Natural killer cell (primary cell): Measurements from ENCODE around the gene ITPRID1. TPM values are rescaled to one million over a fixed set of nuclear protein-coding genes. Genes with fewer than 3 reads are reported as not detected.

Experiments
- ATAC-seq, 3 donors: fragments of 150-1000 bp in 2 of 3; fragments of 200-7000 bp in 1 of 3; cut with Tn5 transposase; 1 replicate in 1 of 3; 2 replicates in 2 of 3; pipeline ENCODE4 v1.10.0; 2021; ENCODE audit warnings: mild to moderate bottlenecking in 2 of 3, moderate library complexity in 2 of 3
- DNase-seq, 2 donors: peaks; one replicate each; pipeline versions ENCODE4 v3.0.0 to v3.0.0-alpha.2; 2013 to 2021; ENCODE audit warnings: mixed read lengths in 1 of 2
- H3K27ac ChIP-seq: one replicate; pipeline ENCODE4 v1.5.1; 2013; ENCODE audit warnings: mild to moderate bottlenecking, low read length
- H3K27me3 ChIP-seq: one replicate; pipeline ENCODE4 v1.6.1; 2013; ENCODE audit warnings: low read length; ENCODE audit not compliant: control insufficient read depth, insufficient read depth
- H3K36me3 ChIP-seq: one replicate; pipeline ENCODE4 v1.6.1; 2013; ENCODE audit warnings: low read length; ENCODE audit not compliant: control insufficient read depth, insufficient read depth
- H3K4me1 ChIP-seq: one replicate; pipeline ENCODE4 v1.6.1; 2013; ENCODE audit warnings: low read length; ENCODE audit not compliant: control insufficient read depth, insufficient read depth
- H3K4me3 ChIP-seq: one replicate; pipeline ENCODE4 v1.5.1; 2013; ENCODE audit warnings: low read length
- H3K9me3 ChIP-seq: one replicate; pipeline ENCODE4 v1.6.1; 2013; ENCODE audit warnings: low read length; ENCODE audit not compliant: control insufficient read depth, insufficient read depth
- H3K27ac Mint-ChIP-seq, 2 donors: one replicate each; pipeline ENCODE4 v1.8.0; 2022; ENCODE audit warnings: mild to moderate bottlenecking in 2 of 2, mixed read lengths in 2 of 2, moderate library complexity in 1 of 2
- H3K27me3 Mint-ChIP-seq, 2 donors: one replicate each; pipeline ENCODE4 v1.8.0; 2022; ENCODE audit warnings: low read depth in 2 of 2, mixed read lengths in 2 of 2
- H3K36me3 Mint-ChIP-seq: one replicate; pipeline ENCODE4 v1.8.0; 2022; ENCODE audit warnings: mixed read lengths
- H3K4me1 Mint-ChIP-seq, 2 donors: one replicate each; pipeline ENCODE4 v1.8.0; 2022; ENCODE audit warnings: mixed read lengths in 2 of 2
- H3K4me3 Mint-ChIP-seq: one replicate; pipeline ENCODE4 v1.8.0; 2022; ENCODE audit warnings: mild to moderate bottlenecking, moderate library complexity, mixed read lengths
- H3K9me3 Mint-ChIP-seq, 2 donors: one replicate each; pipeline ENCODE4 v1.8.0; 2022; ENCODE audit warnings: mixed read lengths in 2 of 2
- WGBS: methylation state at CpG from one replicate; pipeline ENCODE4 v1.1.7; 2013; ENCODE audit warnings: missing lambda C conversion rate; ENCODE audit not compliant: insufficient coverage; 5-methylcytosine and 5-hydroxymethylcytosine counted together
- intact Hi-C: fragments of 100-400 bp; cut with micrococcal nuclease; formaldehyde crosslinking; loops from one replicate; pipeline ENCODE4 v1.14.2; 2022
- total RNA-seq, 4 donors: library from RNA; stranded (reverse); fragments of 120-200 nt in 1 of 4; gene quantifications; one replicate each; pipeline versions ENCODE4 v1.2.3 to v1.2.4, GENCODE V29; 2013 to 2022
- TF ChIP-seq, protein P1 (sequence below): fragments of 200-600 bp; IDR thresholded peaks from one replicate; pipeline ENCODE4 v1.8.0; 2022; ENCODE audit warnings: antibody characterized with exemption

The ITPRID1 gene
- total RNA-seq, 3 donors from 2014 or later (not counting 1 experiment from before 2014, with no cell fraction given): not detected

DNA sequence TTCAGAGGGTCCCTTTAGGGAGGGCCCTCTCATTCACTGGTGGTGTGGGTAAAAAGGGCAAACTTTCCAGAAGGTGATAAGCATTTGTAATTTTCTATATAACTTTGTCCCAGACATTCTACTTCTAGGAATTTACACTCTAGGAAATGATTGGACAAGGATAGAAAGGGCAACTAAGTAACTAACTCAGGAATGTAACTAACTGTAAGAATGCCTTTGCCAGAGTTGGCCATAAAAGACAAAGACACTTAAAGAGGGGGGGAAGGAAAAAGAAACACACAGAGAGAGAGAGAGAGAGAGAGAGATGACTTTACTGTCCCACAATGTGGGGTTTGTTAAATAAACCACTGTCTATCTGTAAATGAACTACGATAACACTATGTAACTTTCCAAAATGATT, 38.5 kb upstream of the ITPRID1 start:
- no peak overlapping the region for H3K4me3 ChIP-seq
- no peak overlapping the region for H3K27ac ChIP-seq
- no peaks in the 10 kb centered on the region for H3K27me3 ChIP-seq
- intact Hi-C loops: no loop called here
- WGBS: no CpG with 5 or more reads among the region's 1 CpG
- H3K36me3 Mint-ChIP-seq: no peaks in the 10 kb centered on the region
- no peak for ATAC-seq
- H3K9me3 ChIP-seq: no peaks in the 10 kb centered on the region
- no peak for DNase-seq
- H3K4me1 Mint-ChIP-seq: no peaks in the 10 kb centered on the region
- H3K4me1 ChIP-seq: no peaks in the 10 kb centered on the region
- no peaks in the 10 kb centered on the region for H3K9me3 Mint-ChIP-seq
- H3K27me3 Mint-ChIP-seq: no peaks in the 10 kb centered on the region
- TF ChIP-seq, protein P1, sequence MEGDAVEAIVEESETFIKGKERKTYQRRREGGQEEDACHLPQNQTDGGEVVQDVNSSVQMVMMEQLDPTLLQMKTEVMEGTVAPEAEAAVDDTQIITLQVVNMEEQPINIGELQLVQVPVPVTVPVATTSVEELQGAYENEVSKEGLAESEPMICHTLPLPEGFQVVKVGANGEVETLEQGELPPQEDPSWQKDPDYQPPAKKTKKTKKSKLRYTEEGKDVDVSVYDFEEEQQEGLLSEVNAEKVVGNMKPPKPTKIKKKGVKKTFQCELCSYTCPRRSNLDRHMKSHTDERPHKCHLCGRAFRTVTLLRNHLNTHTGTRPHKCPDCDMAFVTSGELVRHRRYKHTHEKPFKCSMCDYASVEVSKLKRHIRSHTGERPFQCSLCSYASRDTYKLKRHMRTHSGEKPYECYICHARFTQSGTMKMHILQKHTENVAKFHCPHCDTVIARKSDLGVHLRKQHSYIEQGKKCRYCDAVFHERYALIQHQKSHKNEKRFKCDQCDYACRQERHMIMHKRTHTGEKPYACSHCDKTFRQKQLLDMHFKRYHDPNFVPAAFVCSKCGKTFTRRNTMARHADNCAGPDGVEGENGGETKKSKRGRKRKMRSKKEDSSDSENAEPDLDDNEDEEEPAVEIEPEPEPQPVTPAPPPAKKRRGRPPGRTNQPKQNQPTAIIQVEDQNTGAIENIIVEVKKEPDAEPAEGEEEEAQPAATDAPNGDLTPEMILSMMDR: no peak
- H3K4me3 Mint-ChIP-seq: no peak overlapping the region
- no peaks in the 10 kb centered on the region for H3K36me3 ChIP-seq
- no peak overlapping the region for H3K27ac Mint-ChIP-seq

DNA sequence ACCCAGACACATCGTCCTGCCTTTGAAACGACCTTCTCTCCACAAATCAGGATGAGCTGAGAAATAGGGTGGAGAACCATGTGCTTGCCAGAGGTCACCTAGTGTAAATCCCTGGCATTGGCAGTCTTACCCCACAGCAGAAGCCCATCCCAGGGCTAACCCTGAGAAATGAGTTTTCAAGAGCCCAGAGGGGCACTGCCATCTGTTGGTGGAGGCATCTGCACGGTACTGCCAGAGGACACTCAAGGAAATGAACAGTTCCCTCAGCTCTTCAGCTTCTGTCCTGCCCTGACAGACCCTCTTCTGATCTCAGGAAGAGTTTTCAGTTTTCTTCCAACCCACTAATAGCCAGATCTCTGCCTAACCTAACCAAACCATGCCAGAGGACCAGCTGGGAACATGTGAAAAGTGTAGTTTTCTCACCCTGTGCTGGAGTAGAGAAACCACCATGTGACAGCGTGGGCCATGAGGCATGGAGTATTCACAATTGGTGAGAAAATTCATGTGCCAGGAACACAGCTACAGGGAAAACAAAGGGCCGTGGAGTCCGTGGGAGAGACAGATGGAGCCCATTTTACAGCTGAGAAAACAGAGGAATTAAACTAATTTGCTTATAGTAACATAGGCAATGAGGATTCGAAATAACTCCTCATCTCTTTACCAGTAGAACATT, 37.7 kb upstream of the ITPRID1 start:
- WGBS: 80% methylated on average over 7 of the region's 7 CpGs
- Mint-ChIP-seq H3K27ac (no peak overlapping the region), H3K4me1 (no peaks in the 10 kb centered on the region), H3K9me3 (no peaks in the 10 kb centered on the region), H3K36me3 (no peaks in the 10 kb centered on the region), H3K27me3 (no peaks in the 10 kb centered on the region), H3K4me3 (no peak overlapping the region)
- no peaks in the 10 kb centered on the region for H3K36me3 ChIP-seq
- H3K4me3 ChIP-seq: no peak overlapping the region
- TF ChIP-seq, protein P1: no peak
- H3K4me1 ChIP-seq: no peaks in the 10 kb centered on the region
- intact Hi-C loops: no loop called here
- no peaks in the 10 kb centered on the region for H3K9me3 ChIP-seq
- no peak overlapping the region for H3K27ac ChIP-seq
- DNase-seq: no peak
- no peaks in the 10 kb centered on the region for H3K27me3 ChIP-seq
- no peak for ATAC-seq

DNA sequence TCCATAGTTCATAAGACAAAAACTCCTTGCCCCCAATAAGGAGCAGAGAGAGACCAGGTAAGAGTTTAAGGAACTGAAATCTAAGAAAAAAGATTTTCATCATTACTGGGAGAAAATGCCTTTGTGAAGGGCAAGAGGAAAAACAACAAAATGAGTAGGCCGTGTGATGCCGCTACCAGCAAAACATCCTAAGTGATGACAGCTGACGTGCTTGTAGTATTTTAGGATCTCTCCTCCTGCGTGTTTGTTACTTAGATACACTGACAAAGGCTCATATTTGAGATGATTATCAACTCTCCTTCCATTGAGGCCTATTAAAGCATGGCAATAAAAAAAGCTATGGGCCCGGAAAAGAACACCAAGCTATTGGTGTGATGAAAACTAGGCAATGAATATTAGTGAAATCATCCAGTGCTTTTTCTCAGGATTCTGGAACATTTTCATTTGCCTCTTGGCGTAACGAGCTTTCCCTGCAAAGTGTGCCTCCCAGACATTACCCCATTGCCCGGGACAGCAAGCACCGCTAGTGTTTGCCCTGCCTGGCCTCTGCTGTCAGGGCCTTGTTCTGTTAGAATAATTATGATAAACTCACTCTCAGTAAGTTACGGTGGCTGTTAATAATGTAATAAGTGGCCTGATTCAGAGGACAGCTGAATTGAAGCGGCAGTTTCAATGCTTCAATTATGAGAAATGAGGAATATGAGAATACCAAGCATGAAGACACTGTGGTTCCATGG, 36.8 kb upstream of the ITPRID1 start:
- no peaks in the 10 kb centered on the region for H3K36me3 ChIP-seq
- H3K4me3 Mint-ChIP-seq: no peak overlapping the region
- no peaks in the 10 kb centered on the region for H3K9me3 Mint-ChIP-seq
- DNase-seq (no peak), ATAC-seq (no peak)
- TF ChIP-seq, protein P1: no peak
- H3K4me3 ChIP-seq: no peak overlapping the region
- no peaks in the 10 kb centered on the region for H3K27me3 ChIP-seq
- no peak overlapping the region for H3K27ac ChIP-seq
- no peaks in the 10 kb centered on the region for H3K36me3 Mint-ChIP-seq
- H3K9me3 ChIP-seq: no peaks in the 10 kb centered on the region
- H3K27ac Mint-ChIP-seq: no peak overlapping the region
- H3K4me1 ChIP-seq: no peaks in the 10 kb centered on the region
- no peaks in the 10 kb centered on the region for H3K27me3 Mint-ChIP-seq
- intact Hi-C loops: no loop called here
- no peaks in the 10 kb centered on the region for H3K4me1 Mint-ChIP-seq
- 93% methylated on average over 11 of the region's 11 CpGs for WGBS
